HepG2 (cell line): Measurements from ENCODE around the gene SNAP29. TPM values are rescaled to one million over a fixed set of nuclear protein-coding genes. Genes with fewer than 3 reads are reported as not detected.

Experiments used
- CBFB ChIP-seq: sonication (generic); formaldehyde crosslinking; IDR thresholded peaks from 2 replicates; pipeline ENCODE4 v1.4.0; 2020; ENCODE audit warnings: missing genetic modification reagents
- DPF2 ChIP-seq: sonication (generic); formaldehyde crosslinking; IDR thresholded peaks from 2 replicates; pipeline ENCODE4 v1.4.0; 2020; ENCODE audit warnings: mild to moderate bottlenecking, low read depth, missing genetic modification reagents, borderline replicate concordance
- GLMP ChIP-seq: sonication (generic); formaldehyde crosslinking; IDR thresholded peaks from 2 replicates; pipeline ENCODE4 v1.9.0; 2021; ENCODE audit warnings: missing genetic modification reagents, mild to moderate bottlenecking, borderline replicate concordance
- HNRNPUL1 ChIP-seq: fragments of 200-400 bp; formaldehyde crosslinking; IDR thresholded peaks from 2 replicates; pipeline ENCODE4 v1.6.1; 2017; ENCODE audit warnings: low read depth, mild to moderate bottlenecking, low read length, moderate library complexity
- MED8 ChIP-seq: sonication (generic); formaldehyde crosslinking; IDR thresholded peaks from 2 replicates; pipeline ENCODE4 v1.8.1; 2023; ENCODE audit warnings: mild to moderate bottlenecking, missing genetic modification reagents; ENCODE audit not compliant: insufficient replicate concordance
- MLX ChIP-seq: IDR thresholded peaks from 2 replicates; pipeline ENCODE4 v1.6.1; 2016
- MTF2 ChIP-seq: sonication (generic); formaldehyde crosslinking; IDR thresholded peaks from 2 replicates; pipeline ENCODE4 v1.5.0; 2020; ENCODE audit warnings: missing genetic modification reagents, borderline replicate concordance
- NAIF1 ChIP-seq: sonication (generic); formaldehyde crosslinking; IDR thresholded peaks from 2 replicates; pipeline ENCODE4 v1.5.0; 2020; ENCODE audit warnings: mild to moderate bottlenecking, missing genetic modification reagents, borderline replicate concordance
- PLRG1 ChIP-seq: fragments of 450-650 bp; conservative IDR thresholded peaks from 2 replicates; pipeline ENCODE4 v1.6.1; 2016
- POLR2AphosphoS5 ChIP-seq: IDR thresholded peaks from 2 replicates; pipeline ENCODE4 v1.6.1; 2012; ENCODE audit warnings: low read depth, low read length
- RARG ChIP-seq: sonication (generic); formaldehyde crosslinking; IDR thresholded peaks from 2 replicates; pipeline ENCODE4 v1.4.0; 2020; ENCODE audit warnings: low read depth, mild to moderate bottlenecking, missing genetic modification reagents
- SIN3B ChIP-seq: fragments of 150-350 bp; IDR thresholded peaks from 2 replicates; pipeline ENCODE4 v1.6.1; 2014; ENCODE audit warnings: low read length
- SRSF9 ChIP-seq: fragments of 200-400 bp; formaldehyde crosslinking; IDR thresholded peaks from 2 replicates; pipeline ENCODE4 v1.6.1; 2018; ENCODE audit warnings: borderline replicate concordance, mild to moderate bottlenecking, low read depth, low read length; ENCODE audit not compliant: insufficient read depth, poor library complexity, severe bottlenecking
- ZNF501 ChIP-seq: sonication (generic); formaldehyde crosslinking; IDR thresholded peaks from 2 replicates; pipeline ENCODE4 v1.5.1; 2020; ENCODE audit warnings: mild to moderate bottlenecking, moderate library complexity, missing genetic modification reagents
- ZNF580 ChIP-seq: IDR thresholded peaks from 2 replicates; pipeline ENCODE4 v1.6.1; 2016; ENCODE audit warnings: low read depth, borderline replicate concordance
- ZNF878 ChIP-seq: sonication (generic); formaldehyde crosslinking; IDR thresholded peaks from 2 replicates; pipeline ENCODE4 v1.8.1; 2023; ENCODE audit warnings: mild to moderate bottlenecking, missing genetic modification reagents, moderate library complexity
- polyA plus RNA-seq, 8 experiments: library from polyadenylated mRNA; depleted of rRNA in 3 of 8; stranded (reverse) in 7 of 8; unstranded in 1 of 8; fragments of >200 nt; fragmentation: Illumina TruSeq in 4 of 8; extraction: Trizol in 4 of 8; gene quantifications; 2 replicates each; pipeline versions ENCODE4 v1.2.1 to v1.2.3, GENCODE V29; 2011 to 2016; ENCODE audit warnings: low read depth in 4 of 8, missing spikeins in 1 of 8, mixed read lengths in 1 of 8; ENCODE audit not compliant: insufficient read depth in 1 of 8
- total RNA-seq, 5 experiments: library from RNA; depleted of rRNA; stranded (reverse); fragments of >200 nt; fragmentation: Illumina TruSeq; extraction: Trizol; gene quantifications; 2 replicates each; pipeline ENCODE4 v1.2.3, GENCODE V29; 2016; ENCODE audit warnings: low read depth in 1 of 5
- TF ChIP-seq, protein P1 (sequence below): sonication (generic); formaldehyde crosslinking; IDR thresholded peaks from 2 replicates; pipeline ENCODE4 v1.4.0; 2020; ENCODE audit warnings: missing genetic modification reagents
- TF ChIP-seq, protein P2 (sequence below): sonication (generic); formaldehyde crosslinking; IDR thresholded peaks from 2 replicates; pipeline ENCODE4 v1.4.0; 2020; ENCODE audit warnings: missing genetic modification reagents, borderline replicate concordance
- TF ChIP-seq, protein P3 (sequence below): sonication (generic); formaldehyde crosslinking; IDR thresholded peaks from 2 replicates; pipeline ENCODE4 v1.5.0; 2020; ENCODE audit warnings: missing genetic modification reagents

Gene SNAP29
- total and polyA plus RNA-seq, 2 of the 13 experiments (the other 11 are each of a cell fraction or from before 2014, with no cell fraction given), result 12.3 to 30.7 TPM

GRCh38 chr22:20858615-20859416, at the start of gene SNAP29, which contains the start of gene PI4KA (continued):
- TF ChIP-seq POLR2AphosphoS5 (peak; percentile 57; the same call in 1 of the 2 replicates), GLMP (no peak), RARG (CRISPR knock-in tag) (no peak), MTF2 (CRISPR knock-in tag) (no peak), MED8 (CRISPR knock-in tag) (no peak), SIN3B (peak; percentile 23; the same call in 1 of the 2 replicates), ZNF580 (CRISPR knock-in tag) (peak; percentile 50; the same call in 1 of the 2 replicates), HNRNPUL1 (no peak), ZNF878 (no peak), ZNF501 (CRISPR knock-in tag) (peak; percentile 87), MLX (CRISPR knock-in tag) (0 out of 2 replicates have a peak, but pooled peaks have one; percentile 42), CBFB (CRISPR knock-in tag) (peak; percentile 98), DPF2 (CRISPR knock-in tag) (no peak), NAIF1 (CRISPR knock-in tag) (no peak), PLRG1 (no peak), SRSF9 (no peak)
- TF ChIP-seq, protein P1, sequence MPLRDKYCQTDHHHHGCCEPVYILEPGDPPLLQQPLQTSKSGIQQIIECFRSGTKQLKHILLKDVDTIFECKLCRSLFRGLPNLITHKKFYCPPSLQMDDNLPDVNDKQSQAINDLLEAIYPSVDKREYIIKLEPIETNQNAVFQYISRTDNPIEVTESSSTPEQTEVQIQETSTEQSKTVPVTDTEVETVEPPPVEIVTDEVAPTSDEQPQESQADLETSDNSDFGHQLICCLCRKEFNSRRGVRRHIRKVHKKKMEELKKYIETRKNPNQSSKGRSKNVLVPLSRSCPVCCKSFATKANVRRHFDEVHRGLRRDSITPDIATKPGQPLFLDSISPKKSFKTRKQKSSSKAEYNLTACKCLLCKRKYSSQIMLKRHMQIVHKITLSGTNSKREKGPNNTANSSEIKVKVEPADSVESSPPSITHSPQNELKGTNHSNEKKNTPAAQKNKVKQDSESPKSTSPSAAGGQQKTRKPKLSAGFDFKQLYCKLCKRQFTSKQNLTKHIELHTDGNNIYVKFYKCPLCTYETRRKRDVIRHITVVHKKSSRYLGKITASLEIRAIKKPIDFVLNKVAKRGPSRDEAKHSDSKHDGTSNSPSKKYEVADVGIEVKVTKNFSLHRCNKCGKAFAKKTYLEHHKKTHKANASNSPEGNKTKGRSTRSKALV (CRISPR knock-in tag), result 0 out of 2 replicates have a peak, but pooled peaks have one; percentile 10
- TF ChIP-seq, protein P2, sequence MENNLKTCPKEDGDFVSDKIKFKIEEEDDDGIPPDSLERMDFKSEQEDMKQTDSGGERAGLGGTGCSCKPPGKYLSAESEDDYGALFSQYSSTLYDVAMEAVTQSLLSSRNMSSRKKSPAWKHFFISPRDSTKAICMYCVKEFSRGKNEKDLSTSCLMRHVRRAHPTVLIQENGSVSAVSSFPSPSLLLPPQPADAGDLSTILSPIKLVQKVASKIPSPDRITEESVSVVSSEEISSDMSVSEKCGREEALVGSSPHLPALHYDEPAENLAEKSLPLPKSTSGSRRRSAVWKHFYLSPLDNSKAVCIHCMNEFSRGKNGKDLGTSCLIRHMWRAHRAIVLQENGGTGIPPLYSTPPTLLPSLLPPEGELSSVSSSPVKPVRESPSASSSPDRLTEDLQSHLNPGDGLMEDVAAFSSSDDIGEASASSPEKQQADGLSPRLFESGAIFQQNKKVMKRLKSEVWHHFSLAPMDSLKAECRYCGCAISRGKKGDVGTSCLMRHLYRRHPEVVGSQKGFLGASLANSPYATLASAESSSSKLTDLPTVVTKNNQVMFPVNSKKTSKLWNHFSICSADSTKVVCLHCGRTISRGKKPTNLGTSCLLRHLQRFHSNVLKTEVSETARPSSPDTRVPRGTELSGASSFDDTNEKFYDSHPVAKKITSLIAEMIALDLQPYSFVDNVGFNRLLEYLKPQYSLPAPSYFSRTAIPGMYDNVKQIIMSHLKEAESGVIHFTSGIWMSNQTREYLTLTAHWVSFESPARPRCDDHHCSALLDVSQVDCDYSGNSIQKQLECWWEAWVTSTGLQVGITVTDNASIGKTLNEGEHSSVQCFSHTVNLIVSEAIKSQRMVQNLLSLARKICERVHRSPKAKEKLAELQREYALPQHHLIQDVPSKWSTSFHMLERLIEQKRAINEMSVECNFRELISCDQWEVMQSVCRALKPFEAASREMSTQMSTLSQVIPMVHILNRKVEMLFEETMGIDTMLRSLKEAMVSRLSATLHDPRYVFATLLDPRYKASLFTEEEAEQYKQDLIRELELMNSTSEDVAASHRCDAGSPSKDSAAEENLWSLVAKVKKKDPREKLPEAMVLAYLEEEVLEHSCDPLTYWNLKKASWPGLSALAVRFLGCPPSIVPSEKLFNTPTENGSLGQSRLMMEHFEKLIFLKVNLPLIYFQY, result no peak
- TF ChIP-seq, protein P3, sequence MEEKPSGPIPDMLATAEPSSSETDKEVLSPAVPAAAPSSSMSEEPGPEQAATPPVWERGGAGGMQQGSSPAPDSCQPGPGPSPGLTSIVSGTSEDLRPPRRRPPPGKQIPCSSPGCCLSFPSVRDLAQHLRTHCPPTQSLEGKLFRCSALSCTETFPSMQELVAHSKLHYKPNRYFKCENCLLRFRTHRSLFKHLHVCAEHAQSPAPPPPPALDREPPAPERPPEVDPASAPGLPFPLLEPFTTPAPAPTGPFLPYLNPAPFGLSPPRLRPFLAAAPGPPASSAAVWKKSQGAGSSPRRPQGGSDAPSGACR (CRISPR knock-in tag), result no peak
